ENCODE results near the gene MCTP1. TPM values are rescaled to one million over a fixed set of nuclear protein-coding genes. Genes with fewer than 3 reads are reported as not detected.

Gene MCTP1
- total RNA-seq, 1 donor from 2014 or later = not detected

GRCh38 chr5:94682814-94683520 lies 601.9 kb downstream of the MCTP1 start:
- DNase-seq (ENCODE audit: low spot score) = no peak
- intact Hi-C loops (cut with micrococcal nuclease) = no loop called here
- Mint-ChIP-seq H3K9me3 (no peaks in the 10 kb centered on the region), H3K4me3 (no peak overlapping the region), H3K4me1 (ENCODE audit: low read depth) (no peaks in the 10 kb centered on the region), H3K36me3 (ENCODE audit: low read depth) (peaks cover 15% of the 10 kb centered on the region), H3K27ac (no peak overlapping the region), H3K27me3 (ENCODE audit: insufficient read depth) (no peaks in the 10 kb centered on the region)

- DNase-seq (ENCODE audit: low spot score) = no peak
- Mint-ChIP-seq H3K27me3 (ENCODE audit: insufficient read depth) (no peaks in the 10 kb centered on the region), H3K4me3 (no peak overlapping the region), H3K27ac (no peak overlapping the region), H3K9me3 (no peaks in the 10 kb centered on the region), H3K36me3 (ENCODE audit: low read depth) (peaks cover 12% of the 10 kb centered on the region), H3K4me1 (ENCODE audit: low read depth) (peaks cover 7% of the 10 kb centered on the region)
- intact Hi-C loops (cut with micrococcal nuclease) = no loop called here
Measured at GRCh38 chr5:94675965-94676618, 608.8 kb downstream of the MCTP1 start.

GRCh38 chr5:94674490-94675382 lies 610.2 kb downstream of the MCTP1 start:
- no peak overlapping the region for H3K27ac Mint-ChIP-seq
- no peak for DNase-seq (ENCODE audit: low spot score)
- no peak overlapping the region for H3K4me3 Mint-ChIP-seq
- H3K4me1 Mint-ChIP-seq (ENCODE audit: low read depth) = peaks cover 7% of the 10 kb centered on the region
- intact Hi-C loops (cut with micrococcal nuclease) = no loop called here
- no peaks in the 10 kb centered on the region for H3K9me3 Mint-ChIP-seq
- no peaks in the 10 kb centered on the region for H3K27me3 Mint-ChIP-seq (ENCODE audit: insufficient read depth)
- peaks cover 11% of the 10 kb centered on the region for H3K36me3 Mint-ChIP-seq (ENCODE audit: low read depth)

GRCh38 chr5:94672746-94673145 lies 612.1 kb downstream of the MCTP1 start:
- Mint-ChIP-seq H3K4me1 (ENCODE audit: low read depth) (peaks cover 7% of the 10 kb centered on the region), H3K36me3 (ENCODE audit: low read depth) (peaks cover 10% of the 10 kb centered on the region)
- no peak for DNase-seq (ENCODE audit: low spot score)

GRCh38 chr5:94670726-94671125 lies 614.2 kb downstream of the MCTP1 start:
- peaks cover 19% of the 10 kb centered on the region for H3K36me3 Mint-ChIP-seq (ENCODE audit: low read depth)
- peaks cover 7% of the 10 kb centered on the region for H3K4me1 Mint-ChIP-seq (ENCODE audit: low read depth)
- intact Hi-C loops (cut with micrococcal nuclease) = no loop called here
- no peak for DNase-seq (ENCODE audit: low spot score)
- H3K27ac Mint-ChIP-seq = no peak overlapping the region
- no peaks in the 10 kb centered on the region for H3K9me3 Mint-ChIP-seq
- H3K4me3 Mint-ChIP-seq = no peak overlapping the region
- no peaks in the 10 kb centered on the region for H3K27me3 Mint-ChIP-seq (ENCODE audit: insufficient read depth)

More at GRCh38 chr5:94672746-94673145, 612.1 kb downstream of the MCTP1 start:
- Mint-ChIP-seq H3K27ac (no peak overlapping the region), H3K4me3 (no peak overlapping the region), H3K27me3 (ENCODE audit: insufficient read depth) (no peaks in the 10 kb centered on the region), H3K9me3 (no peaks in the 10 kb centered on the region)
- intact Hi-C loops (cut with micrococcal nuclease) = no loop called here

GRCh38 chr5:94667937-94668336 lies 617.0 kb downstream of the MCTP1 start:
- intact Hi-C loops (cut with micrococcal nuclease) = no loop called here
- no peaks in the 10 kb centered on the region for H3K9me3 Mint-ChIP-seq
- H3K36me3 Mint-ChIP-seq (ENCODE audit: low read depth) = peaks cover 19% of the 10 kb centered on the region
- H3K4me3 Mint-ChIP-seq = no peak overlapping the region
- no peaks in the 10 kb centered on the region for H3K27me3 Mint-ChIP-seq (ENCODE audit: insufficient read depth)
- no peak for DNase-seq (ENCODE audit: low spot score)
- peaks cover 7% of the 10 kb centered on the region for H3K4me1 Mint-ChIP-seq (ENCODE audit: low read depth)
- H3K27ac Mint-ChIP-seq = no peak overlapping the region

GRCh38 chr5:94661086-94661485 lies 623.8 kb downstream of the MCTP1 start:
- intact Hi-C loops (cut with micrococcal nuclease) = no loop called here
- no peak for DNase-seq (ENCODE audit: low spot score)
- Mint-ChIP-seq H3K9me3 (peaks cover 38% of the 10 kb centered on the region), H3K4me3 (no peak overlapping the region), H3K27ac (no peak overlapping the region), H3K36me3 (ENCODE audit: low read depth) (peaks cover 50% of the 10 kb centered on the region), H3K27me3 (ENCODE audit: insufficient read depth) (no peaks in the 10 kb centered on the region), H3K4me1 (ENCODE audit: low read depth) (no peaks in the 10 kb centered on the region)

GRCh38 chr5:94660506-94660905 lies 624.4 kb downstream of the MCTP1 start:
- Mint-ChIP-seq H3K9me3 (peaks cover 44% of the 10 kb centered on the region), H3K27me3 (ENCODE audit: insufficient read depth) (no peaks in the 10 kb centered on the region), H3K27ac (no peak overlapping the region), H3K4me1 (ENCODE audit: low read depth) (no peaks in the 10 kb centered on the region), H3K4me3 (no peak overlapping the region), H3K36me3 (ENCODE audit: low read depth) (peaks cover 54% of the 10 kb centered on the region)
- DNase-seq (ENCODE audit: low spot score) = no peak
- intact Hi-C loops (cut with micrococcal nuclease) = no loop called here

GRCh38 chr5:94658272-94658671 lies 626.6 kb downstream of the MCTP1 start:
- H3K4me3 Mint-ChIP-seq = no peak overlapping the region
- no peaks in the 10 kb centered on the region for H3K27me3 Mint-ChIP-seq (ENCODE audit: insufficient read depth)
- no peaks in the 10 kb centered on the region for H3K4me1 Mint-ChIP-seq (ENCODE audit: low read depth)
- intact Hi-C loops (cut with micrococcal nuclease) = no loop called here
- no peak overlapping the region for H3K27ac Mint-ChIP-seq
- peaks cover 51% of the 10 kb centered on the region for H3K9me3 Mint-ChIP-seq
- H3K36me3 Mint-ChIP-seq (ENCODE audit: low read depth) = peaks cover 68% of the 10 kb centered on the region
- DNase-seq (ENCODE audit: low spot score) = no peak

Other genes with a start within 250 kb of the MCTP1 start
- not detected in 2 replicates for gene FAM81B, start 106.3 kb upstream of the MCTP1 start, total RNA-seq

Measured in activated T-helper 1 cell treated with anti-CD3 and anti-CD28 coated beads, Interleukin-12 subunit alpha, Interleukin-12 subunit beta, Interleukin-2, Interleukin-4 antibody, amounts not matched to agents 30 ng/mL and 10 ng/mL and 1 ng/mL, durations not matched to agents 14 hours and 24 hours and 36 hours (primary cell).